Keratinocyte (primary cell): ENCODE results near the gene WDR91. TPM values are rescaled to one million over a fixed set of nuclear protein-coding genes. Genes with fewer than 3 reads are reported as not detected.

Experiments
- DNase-seq: peaks from one replicate; pipeline ENCODE4 v3.0.0-alpha.2; 2011; ENCODE audit warnings: low read depth, missing footprints, low spot score
- FAIRE-seq: peaks from 2 replicates; lab custom pipeline; 2011; peaks lifted over from hg19 to GRCh38; lab: Jason Lieb, UNC
- H2AFZ ChIP-seq: 2 replicates; pipeline ENCODE4 v1.6.0; 2012; ENCODE audit warnings: low read length, control low read depth, inconsistent platforms; ENCODE audit not compliant: control insufficient read depth
- H3K27ac ChIP-seq: 2 replicates; pipeline ENCODE4 v1.5.1; 2011; ENCODE audit warnings: low read length; ENCODE audit not compliant: control insufficient read depth, insufficient read depth
- H3K27me3 ChIP-seq: 3 replicates; pipeline ENCODE4 v1.6.0; 2011; ENCODE audit warnings: low read length; ENCODE audit not compliant: control insufficient read depth, insufficient read depth; ENCODE audit errors: extremely low read depth
- H3K36me3 ChIP-seq, 2 experiments: 2 replicates in 1 of 2; 3 replicates in 1 of 2; pipeline ENCODE4 v1.5.1; 2011; ENCODE audit warnings: low read length in 2 of 2, mild to moderate bottlenecking in 1 of 2; ENCODE audit not compliant: control insufficient read depth in 2 of 2, insufficient read depth in 2 of 2; ENCODE audit errors: extremely low read depth in 1 of 2
- H3K4me1 ChIP-seq: 3 replicates; pipeline ENCODE4 v1.5.1; 2011; ENCODE audit warnings: low read length; ENCODE audit not compliant: control insufficient read depth, insufficient read depth; ENCODE audit errors: extremely low read depth
- H3K4me2 ChIP-seq: 3 replicates; pipeline ENCODE4 v1.6.0; 2011; ENCODE audit warnings: low read depth, low read length; ENCODE audit not compliant: control insufficient read depth, insufficient read depth; ENCODE audit errors: extremely low read depth
- H3K4me3 ChIP-seq, 3 experiments: fragments of 200-600 bp in 1 of 3; sonication (generic) in 1 of 3; 2 replicates in 2 of 3; 3 replicates in 1 of 3; pipeline ENCODE4 v1.5.1; 2011 to 2016; ENCODE audit warnings: low read length in 3 of 3, mild to moderate bottlenecking in 3 of 3, control low read depth in 2 of 3, inconsistent platforms in 1 of 3, low read depth in 1 of 3, mixed read lengths in 1 of 3, mixed run types in 1 of 3, moderate library complexity in 1 of 3; ENCODE audit not compliant: control insufficient read depth in 2 of 3, insufficient read depth in 2 of 3; ENCODE audit errors: extremely low read depth in 1 of 3
- H3K79me2 ChIP-seq: 2 replicates; pipeline ENCODE4 v1.6.0; 2012; ENCODE audit warnings: low read length; ENCODE audit not compliant: control insufficient read depth, insufficient read depth
- H3K9ac ChIP-seq: 3 replicates; pipeline ENCODE4 v1.6.0; 2011; ENCODE audit warnings: low read length; ENCODE audit not compliant: control insufficient read depth, insufficient read depth; ENCODE audit errors: extremely low read depth
- H3K9me1 ChIP-seq: 3 replicates; pipeline ENCODE4 v1.6.0; 2011; ENCODE audit warnings: low read length; ENCODE audit not compliant: control insufficient read depth, insufficient read depth; ENCODE audit errors: extremely low read depth
- H3K9me3 ChIP-seq: 2 replicates; pipeline ENCODE4 v1.5.1; 2012; ENCODE audit warnings: low read depth, low read length; ENCODE audit not compliant: control insufficient read depth
- H4K20me1 ChIP-seq: 3 replicates; pipeline ENCODE4 v1.6.0; 2011; ENCODE audit warnings: low read length; ENCODE audit not compliant: control insufficient read depth, insufficient read depth; ENCODE audit errors: extremely low read depth
- CTCF ChIP-seq, 3 experiments: IDR thresholded peaks in 1 of 3; conservative IDR thresholded peaks in 1 of 3; optimal IDR thresholded peaks in 1 of 3; 2 replicates in 2 of 3; 3 replicates in 1 of 3; pipeline versions ENCODE3 to v1.5.1; 2011; ENCODE audit warnings: low read length in 3 of 3, mild to moderate bottlenecking in 3 of 3, moderate library complexity in 2 of 3, control low read depth in 1 of 3, inconsistent platforms in 1 of 3; ENCODE audit not compliant: insufficient read depth in 2 of 3; ENCODE audit errors: extremely low read depth in 1 of 3
- EZH2 ChIP-seq: IDR thresholded peaks from one replicate; pipeline ENCODE4 v1.6.1; 2012; ENCODE audit warnings: inconsistent platforms, mild to moderate bottlenecking, low read length, moderate library complexity
- dilution Hi-C: fragments of 300-500 bp; cut with MboI; formaldehyde crosslinking; loops from one replicate; pipeline ENCODE4 v1.7.0; 2020; ENCODE audit warnings: low sequenced_read_pairs; ENCODE audit not compliant: extremely low pct_ligation_motif_present
- polyA plus RNA-seq, 5 experiments: library from polyadenylated mRNA; depleted of rRNA in 3 of 5; stranded (reverse) in 3 of 5; stranded (forward) in 1 of 5; unstranded in 1 of 5; fragments of >200 nt; gene quantifications; 1 replicate in 1 of 5; 2 replicates in 3 of 5; 3 replicates in 1 of 5; pipeline versions ENCODE4 v1.2.1 to v1.2.3, GENCODE V29; 2011 to 2012; ENCODE audit warnings: missing spikeins in 2 of 5, low read depth in 1 of 5, low replicate concordance in 1 of 5

WDR91 gene
- polyA plus RNA-seq, 1 donor (not counting 4 experiments of a cell fraction or from before 2014, with no cell fraction given) = 22.5 TPM

GRCh38 chr7:135158874-135159273 is 52.5 kb downstream of the WDR91 start:
- no peaks in the 10 kb centered on the region for H3K9me1 ChIP-seq
- FAIRE-seq (no peak), DNase-seq (no peak)
- H3K4me2 ChIP-seq = no peak overlapping the region
- TF ChIP-seq CTCF (optimal IDR thresholded peaks at IDR 0.05 in 1 of 3, IDR thresholded peaks at IDR 0.05 in 1 of 3, conservative IDR thresholded peaks at IDR 0.05 in 1 of 3; ENCODE audit: extremely low read depth in 1 of 3, insufficient read depth in 2 of 3, low read length in 3 of 3) = no peak
- no peaks in the 10 kb centered on the region for H3K79me2 ChIP-seq
- H3K27ac ChIP-seq = no peak overlapping the region
- H3K9ac ChIP-seq = no peak overlapping the region
- peaks cover 7% of the 10 kb centered on the region for H3K4me1 ChIP-seq
- H3K36me3 ChIP-seq = no peaks in the 10 kb centered on the region
- no peaks in the 10 kb centered on the region for H3K9me3 ChIP-seq
- H4K20me1 ChIP-seq = no peaks in the 10 kb centered on the region
- no peak overlapping the region for H3K4me3 ChIP-seq
- dilution Hi-C loops = loop anchor here (25.0 kb wide), 1 partner anchor 172 kb away; the partner anchor contains the start of gene AGBL3
- H3K27me3 ChIP-seq = no peaks in the 10 kb centered on the region
- no peak overlapping the region for H2AFZ ChIP-seq

DNA sequence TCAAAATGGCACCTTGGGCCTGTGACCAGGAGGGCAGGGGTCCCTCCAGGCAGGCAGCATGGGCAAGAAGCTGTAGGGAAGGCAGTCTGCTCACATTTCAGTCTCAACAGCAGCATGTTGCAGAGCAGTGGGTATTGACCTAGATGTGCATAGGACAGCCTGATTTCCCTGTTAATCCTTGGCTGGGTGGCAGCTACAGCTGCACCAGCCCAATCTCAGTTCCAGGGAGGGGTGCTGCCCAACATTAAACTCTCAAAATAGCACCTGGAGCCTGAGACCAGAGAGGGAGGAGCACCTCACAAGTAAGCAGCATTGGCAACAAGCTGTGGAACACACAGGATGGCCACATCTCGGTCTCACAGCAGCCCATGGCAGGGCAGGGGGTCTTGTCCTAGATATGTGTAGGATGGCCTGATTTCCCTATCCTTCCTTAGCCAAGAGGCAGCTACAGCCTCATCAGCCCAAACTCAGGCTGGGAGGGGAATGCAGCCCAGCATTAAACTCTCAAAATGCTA is 53.1 kb downstream of the WDR91 start:
- Histone ChIP-seq H3K36me3 (no peaks in the 10 kb centered on the region), H2AFZ (no peak overlapping the region), H3K79me2 (no peaks in the 10 kb centered on the region), H3K4me3 (no peak overlapping the region), H3K4me1 (peaks cover 7% of the 10 kb centered on the region), H4K20me1 (no peaks in the 10 kb centered on the region), H3K27ac (no peak overlapping the region), H3K9me1 (no peaks in the 10 kb centered on the region), H3K9me3 (no peaks in the 10 kb centered on the region), H3K27me3 (no peaks in the 10 kb centered on the region), H3K4me2 (no peak overlapping the region), H3K9ac (no peak overlapping the region)
- dilution Hi-C loops = loop anchor here (25.0 kb wide), 1 partner anchor 171 kb away; the partner anchor contains the start of gene AGBL3
- FAIRE-seq = no peak
- no peak for DNase-seq
- no peak for TF ChIP-seq EZH2
- no peak for TF ChIP-seq CTCF (optimal IDR thresholded peaks at IDR 0.05 in 1 of 3, IDR thresholded peaks at IDR 0.05 in 1 of 3, conservative IDR thresholded peaks at IDR 0.05 in 1 of 3; ENCODE audit: extremely low read depth in 1 of 3, insufficient read depth in 2 of 3, low read length in 3 of 3)
